Lower leg skin (tissue), 4 donors: Measurements from ENCODE around the gene SLC29A3. TPM values are rescaled to one million over a fixed set of nuclear protein-coding genes. Genes with fewer than 3 reads are reported as not detected.

ENCODE experiments used
- DNase-seq, 2 donors: peaks; one replicate each; pipeline ENCODE4 v3.0.0-alpha.2; 2019; ENCODE audit warnings: low spot score in 2 of 2
- H3K4me3 ChIP-seq: fragments of 200-600 bp; sonication (generic); 2 replicates; pipeline ENCODE4 v1.5.1; 2017; ENCODE audit warnings: mild to moderate bottlenecking, low read depth; ENCODE audit not compliant: poor library complexity, severe bottlenecking
- POLR2A ChIP-seq, 2 donors: fragments of 450-650 bp; IDR thresholded peaks; one replicate each; pipeline ENCODE4 v1.6.1; 2016 to 2017; ENCODE audit warnings: antibody characterized with exemption in 2 of 2, mild to moderate bottlenecking in 1 of 2, moderate library complexity in 1 of 2
- WGBS, 2 donors: methylation state at CpG; one replicate each; pipeline ENCODE4 v1.1.5; 2018; 5-methylcytosine and 5-hydroxymethylcytosine counted together
- intact Hi-C: fragments of 100-400 bp; cut with DNase I; formaldehyde crosslinking; loops from one replicate; pipeline ENCODE4 v1.15.0; 2023; ENCODE audit warnings: low total_unique reads
- total RNA-seq, 4 donors: library from RNA; depleted of rRNA; stranded (reverse); fragments of >200 nt; gene quantifications; one replicate each; pipeline ENCODE4 v1.1.0, GENCODE V29; 2016
- TF ChIP-seq, protein P1 (sequence below), 3 donors: fragments of 450-650 bp; IDR thresholded peaks; one replicate each; pipeline ENCODE4 v1.5.1; 2016; ENCODE audit warnings: antibody characterized with exemption in 3 of 3, mild to moderate bottlenecking in 3 of 3, moderate library complexity in 2 of 3

The SLC29A3 gene
- total RNA-seq, 4 donors from 2014 or later: 1.1 to 5.7 (median 2.6) TPM

DNA sequence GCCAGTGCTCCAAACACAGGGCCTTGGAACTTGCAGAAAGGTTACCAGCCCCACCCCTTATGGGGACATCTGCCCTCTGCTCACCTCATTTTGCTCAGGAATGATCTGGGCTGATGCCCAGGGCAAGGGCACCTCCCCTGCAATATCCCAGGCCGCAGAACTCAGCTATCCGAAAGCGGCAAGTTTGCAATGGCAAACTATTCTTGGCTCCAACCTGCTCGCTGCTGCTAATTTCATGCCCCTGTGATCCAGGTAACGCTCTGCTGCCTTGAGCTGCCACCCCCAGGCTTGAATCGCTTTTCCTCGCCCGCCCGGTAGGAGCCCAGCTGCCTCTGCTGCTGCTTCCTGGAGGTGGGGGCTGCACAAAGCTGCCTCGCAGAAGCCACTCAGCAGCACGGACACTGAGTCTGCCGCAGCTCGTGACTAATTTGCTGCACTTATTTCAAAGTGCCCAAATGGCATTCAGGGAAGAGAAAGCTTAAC is 18.2 kb downstream of the SLC29A3 start:
- DNase-seq: no peak
- no peak overlapping the region for H3K4me3 ChIP-seq
- 90 to 93% methylated on average over 13 of the region's 13 CpGs for WGBS, 2 donors
- intact Hi-C loops: no loop called here
- no peak for TF ChIP-seq POLR2A (IDR thresholded peaks at IDR 0.05)
- TF ChIP-seq, protein P1, sequence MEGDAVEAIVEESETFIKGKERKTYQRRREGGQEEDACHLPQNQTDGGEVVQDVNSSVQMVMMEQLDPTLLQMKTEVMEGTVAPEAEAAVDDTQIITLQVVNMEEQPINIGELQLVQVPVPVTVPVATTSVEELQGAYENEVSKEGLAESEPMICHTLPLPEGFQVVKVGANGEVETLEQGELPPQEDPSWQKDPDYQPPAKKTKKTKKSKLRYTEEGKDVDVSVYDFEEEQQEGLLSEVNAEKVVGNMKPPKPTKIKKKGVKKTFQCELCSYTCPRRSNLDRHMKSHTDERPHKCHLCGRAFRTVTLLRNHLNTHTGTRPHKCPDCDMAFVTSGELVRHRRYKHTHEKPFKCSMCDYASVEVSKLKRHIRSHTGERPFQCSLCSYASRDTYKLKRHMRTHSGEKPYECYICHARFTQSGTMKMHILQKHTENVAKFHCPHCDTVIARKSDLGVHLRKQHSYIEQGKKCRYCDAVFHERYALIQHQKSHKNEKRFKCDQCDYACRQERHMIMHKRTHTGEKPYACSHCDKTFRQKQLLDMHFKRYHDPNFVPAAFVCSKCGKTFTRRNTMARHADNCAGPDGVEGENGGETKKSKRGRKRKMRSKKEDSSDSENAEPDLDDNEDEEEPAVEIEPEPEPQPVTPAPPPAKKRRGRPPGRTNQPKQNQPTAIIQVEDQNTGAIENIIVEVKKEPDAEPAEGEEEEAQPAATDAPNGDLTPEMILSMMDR (IDR thresholded peaks at IDR 0.05): no peak

DNA sequence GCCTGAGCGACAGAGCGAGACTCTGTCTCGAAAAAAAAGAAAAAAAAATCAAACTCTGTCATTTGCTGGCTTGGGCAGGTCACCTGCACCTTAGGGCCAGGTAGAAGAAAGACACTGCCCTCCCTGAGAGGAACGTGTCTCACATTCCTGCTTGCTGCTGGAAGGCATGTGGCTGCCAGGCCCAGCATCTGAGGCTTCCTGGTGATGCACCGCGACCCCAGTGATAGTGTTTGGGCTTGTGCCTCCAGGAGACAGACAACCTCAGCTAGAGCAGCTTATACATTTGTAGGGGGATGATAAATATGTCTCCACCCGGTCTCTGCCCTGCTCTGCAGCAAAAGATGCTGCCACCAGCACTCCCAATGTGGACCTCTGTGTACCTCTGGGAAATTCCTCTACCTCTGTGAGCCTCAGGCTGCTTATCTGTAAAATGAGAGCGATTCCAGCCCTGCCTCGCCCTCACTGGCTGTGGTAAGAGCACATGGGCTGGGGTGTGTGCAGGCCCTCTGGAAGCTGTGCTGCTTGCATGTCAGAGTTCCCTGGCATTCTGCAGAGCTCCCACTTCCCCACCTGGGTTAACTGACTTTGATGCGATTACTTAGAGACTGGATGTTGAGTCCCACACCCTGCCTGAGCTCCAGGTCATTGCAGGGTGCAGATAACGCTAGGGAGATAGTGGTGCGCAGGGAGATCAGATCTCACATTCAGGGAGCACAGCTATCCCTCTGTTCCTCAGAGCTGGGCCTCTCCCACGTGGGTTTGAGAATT is 19.9 kb downstream of the SLC29A3 start:
- intact Hi-C loops: no loop called here
- 65 to 74% methylated on average over 13 of the region's 13 CpGs for WGBS, 2 donors
- TF ChIP-seq, protein P1 (IDR thresholded peaks at IDR 0.05): no peak
- no peak for TF ChIP-seq POLR2A (IDR thresholded peaks at IDR 0.05)
- no peak for DNase-seq
- H3K4me3 ChIP-seq: no peak overlapping the region

DNA sequence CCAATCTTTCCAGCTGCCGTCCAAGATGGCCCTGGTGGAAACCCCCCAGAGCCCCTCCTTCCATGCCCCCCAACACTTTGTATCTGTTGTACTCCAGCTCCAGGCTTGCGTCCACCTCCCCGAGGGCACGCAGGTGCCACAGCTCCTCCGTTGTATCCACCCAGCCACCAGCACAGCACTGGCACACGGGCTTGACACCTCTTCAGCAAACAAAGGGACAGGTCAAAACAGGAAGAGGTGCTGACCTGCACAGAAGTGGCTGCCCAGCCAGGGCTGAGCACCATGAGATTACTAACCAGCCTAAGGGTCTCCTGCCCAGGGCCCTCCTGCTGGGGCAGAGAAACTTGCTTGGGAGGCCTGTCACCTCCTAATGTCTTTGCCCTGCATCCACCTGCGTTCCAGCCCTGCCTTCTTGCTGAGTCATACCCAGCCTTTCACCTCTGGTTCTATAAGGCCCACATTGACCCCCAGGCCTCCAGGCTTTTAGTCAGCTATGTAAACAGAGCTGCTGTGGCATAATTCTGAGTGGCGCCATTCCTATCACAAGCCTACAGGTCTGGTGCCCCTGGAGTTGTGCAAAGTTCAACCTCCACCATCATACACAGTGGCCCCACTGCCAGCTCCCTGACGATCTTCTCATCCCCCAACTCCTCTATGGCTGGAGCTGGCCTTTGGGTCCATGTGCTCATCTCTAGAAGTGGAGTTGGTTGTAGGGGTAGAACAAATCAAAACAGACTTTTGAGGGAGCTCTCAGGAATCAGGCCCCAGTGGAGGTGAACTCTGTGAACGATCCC is 20.9 kb downstream of the SLC29A3 start:
- WGBS, 2 donors: 93 to 97% methylated on average over 10 of the region's 10 CpGs
- no peak for DNase-seq
- TF ChIP-seq, protein P1 (IDR thresholded peaks at IDR 0.05): peak in 1 of 3 donors; percentile 15
- no peak for TF ChIP-seq POLR2A (IDR thresholded peaks at IDR 0.05)
- no peak overlapping the region for H3K4me3 ChIP-seq
- intact Hi-C loops: no loop called here

DNA sequence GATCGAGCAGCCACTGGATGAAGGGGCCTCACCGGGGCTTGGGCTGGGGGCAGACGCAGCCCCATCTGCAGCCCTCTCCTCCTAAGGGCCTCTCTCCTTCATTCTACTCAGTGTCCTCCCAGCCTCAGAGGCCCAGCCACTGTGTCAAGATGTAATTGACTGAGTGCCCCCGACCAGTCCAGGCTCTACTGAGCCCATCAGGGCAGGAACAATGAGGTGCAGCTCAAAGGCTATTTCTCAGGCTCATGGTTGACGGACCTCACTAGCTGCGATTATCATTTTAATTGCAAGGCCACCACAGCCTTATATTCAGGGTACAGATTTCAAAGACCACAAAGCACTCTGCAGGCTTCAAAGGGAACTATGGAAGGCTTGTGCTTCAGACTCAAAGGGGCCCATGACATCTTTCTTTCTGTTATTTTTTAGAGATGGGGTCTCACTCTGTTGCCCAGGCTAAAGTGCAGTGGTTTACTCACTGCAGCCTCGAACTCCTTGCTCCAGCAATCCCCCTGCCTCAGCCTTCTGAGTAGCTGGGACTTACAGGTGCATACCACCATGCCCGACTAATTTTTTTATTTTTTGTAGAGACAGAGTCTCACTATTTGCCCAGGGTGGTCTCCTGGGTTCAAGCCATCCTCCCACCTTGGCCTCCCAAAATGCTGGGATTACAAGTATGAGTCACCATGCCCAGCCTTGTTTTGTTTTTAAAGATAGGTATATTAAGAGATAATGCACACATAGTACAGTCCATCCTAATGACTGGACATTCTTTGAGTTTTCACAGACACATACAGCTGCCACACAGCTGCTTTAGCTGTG is 23.7 kb downstream of the SLC29A3 start:
- no peak overlapping the region for H3K4me3 ChIP-seq
- intact Hi-C loops: no loop called here
- TF ChIP-seq, protein P1 (IDR thresholded peaks at IDR 0.05): no peak
- no peak for TF ChIP-seq POLR2A (IDR thresholded peaks at IDR 0.05)
- DNase-seq: no peak
- 88 to 93% methylated on average over 8 of the region's 8 CpGs for WGBS, 2 donors

DNA sequence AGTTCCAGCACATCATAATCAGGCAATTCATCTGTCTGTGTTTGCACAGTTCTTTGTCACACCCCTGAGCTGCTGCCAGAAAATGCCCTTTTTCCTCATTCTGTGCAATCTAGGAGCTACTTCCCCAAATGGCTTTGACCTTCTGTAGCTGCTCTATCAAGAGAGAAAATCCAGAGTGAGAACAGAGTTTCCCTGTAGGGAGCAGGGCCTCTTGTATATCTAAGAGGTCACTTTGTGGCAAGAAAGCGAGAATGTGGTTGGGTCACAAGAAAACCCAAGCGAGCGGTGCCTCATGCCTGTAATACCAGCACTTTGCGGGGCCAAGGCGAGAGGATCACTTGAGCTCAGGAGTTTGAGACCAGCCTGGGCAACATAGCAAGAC is 24.3 kb downstream of the SLC29A3 start:
- TF ChIP-seq, protein P1 (IDR thresholded peaks at IDR 0.05): no peak
- TF ChIP-seq POLR2A (IDR thresholded peaks at IDR 0.05): no peak
- no peak overlapping the region for H3K4me3 ChIP-seq
- no peak for DNase-seq
- 93 to 96% methylated on average over 5 of the region's 5 CpGs for WGBS, 2 donors
- intact Hi-C loops: no loop called here
